ENCODE data around the gene TMEM218.

The TMEM218 gene

GRCh38 chr11:125078516-125079140 is 32.8 kb downstream of the TMEM218 start:
- TF ChIP-seq USF1 (IDR thresholded peaks at IDR 0.05) (no peak), MAX (IDR thresholded peaks at IDR 0.05) (no peak), TEAD4 (IDR thresholded peaks at IDR 0.05) (no peak), EP300 (IDR thresholded peaks at IDR 0.05; ENCODE audit: borderline replicate concordance) (no peak), NFIC (IDR thresholded peaks at IDR 0.05) (no peak)

GRCh38 chr11:125078016-125078415 is 33.4 kb downstream of the TMEM218 start:
- TF ChIP-seq CREB1 (IDR thresholded peaks at IDR 0.05; ENCODE audit: low read depth) (no peak), TCF12 (IDR thresholded peaks at IDR 0.05; ENCODE audit: low read depth) (no peak), ZBTB7A (IDR thresholded peaks at IDR 0.05; ENCODE audit: low read depth) (no peak), NFIC (IDR thresholded peaks at IDR 0.05) (no peak), YY1 (IDR thresholded peaks at IDR 0.05; ENCODE audit: low read depth) (no peak), TAF1 (IDR thresholded peaks at IDR 0.05; ENCODE audit: low read depth) (no peak), CEBPB (IDR thresholded peaks at IDR 0.05) (no peak), EP300 (IDR thresholded peaks at IDR 0.05; ENCODE audit: borderline replicate concordance) (no peak), MAX (IDR thresholded peaks at IDR 0.05) (no peak), FOXM1 (IDR thresholded peaks at IDR 0.05; ENCODE audit: borderline replicate concordance, low read depth) (no peak), USF1 (IDR thresholded peaks at IDR 0.05) (no peak), REST (IDR thresholded peaks at IDR 0.05; ENCODE audit: low read depth) (no peak), TEAD4 (IDR thresholded peaks at IDR 0.05) (no peak), EGR1 (IDR thresholded peaks at IDR 0.05) (no peak), RAD21 (IDR thresholded peaks at IDR 0.05; ENCODE audit: low read depth) (no peak)

GRCh38 chr11:125076378-125076945 is 35.0 kb downstream of the TMEM218 start:
- no peak for TF ChIP-seq NFIC (IDR thresholded peaks at IDR 0.05)
- TF ChIP-seq EP300 (IDR thresholded peaks at IDR 0.05; ENCODE audit: borderline replicate concordance) = no peak
- TF ChIP-seq MAX (IDR thresholded peaks at IDR 0.05) = no peak
- no peak for TF ChIP-seq EGR1 (IDR thresholded peaks at IDR 0.05)
- no peak for TF ChIP-seq FOXM1 (IDR thresholded peaks at IDR 0.05; ENCODE audit: borderline replicate concordance, low read depth)
- TF ChIP-seq TEAD4 (IDR thresholded peaks at IDR 0.05) = no peak
- no peak for TF ChIP-seq YY1 (IDR thresholded peaks at IDR 0.05; ENCODE audit: low read depth)
- no peak for TF ChIP-seq TCF12 (IDR thresholded peaks at IDR 0.05; ENCODE audit: low read depth)
- no peak for TF ChIP-seq CEBPB (IDR thresholded peaks at IDR 0.05)
- no peak for TF ChIP-seq REST (IDR thresholded peaks at IDR 0.05; ENCODE audit: low read depth)

- TF ChIP-seq TEAD4 (IDR thresholded peaks at IDR 0.05) (no peak), MAX (IDR thresholded peaks at IDR 0.05) (no peak), CREB1 (IDR thresholded peaks at IDR 0.05; ENCODE audit: low read depth) (no peak), CEBPB (IDR thresholded peaks at IDR 0.05) (no peak), FOXM1 (IDR thresholded peaks at IDR 0.05; ENCODE audit: borderline replicate concordance, low read depth) (no peak), REST (IDR thresholded peaks at IDR 0.05; ENCODE audit: low read depth) (no peak), USF1 (IDR thresholded peaks at IDR 0.05) (no peak), RAD21 (IDR thresholded peaks at IDR 0.05; ENCODE audit: low read depth) (no peak), EP300 (IDR thresholded peaks at IDR 0.05; ENCODE audit: borderline replicate concordance) (no peak), NFIC (IDR thresholded peaks at IDR 0.05) (no peak), TCF12 (IDR thresholded peaks at IDR 0.05; ENCODE audit: low read depth) (no peak), YY1 (IDR thresholded peaks at IDR 0.05; ENCODE audit: low read depth) (no peak), EGR1 (IDR thresholded peaks at IDR 0.05) (no peak), ZBTB7A (IDR thresholded peaks at IDR 0.05; ENCODE audit: low read depth) (no peak), TAF1 (IDR thresholded peaks at IDR 0.05; ENCODE audit: low read depth) (no peak)
Observed at GRCh38 chr11:125075900-125076317, 35.5 kb downstream of the TMEM218 start.
